Astrocyte of the hippocampus (primary cell): Measurements from ENCODE around the gene SEMA6B.

Experiments
- DNase-seq: peaks from one replicate; pipeline ENCODE4 v3.0.0; 2011; ENCODE audit warnings: low read depth, low spot score

Gene SEMA6B

DNA sequence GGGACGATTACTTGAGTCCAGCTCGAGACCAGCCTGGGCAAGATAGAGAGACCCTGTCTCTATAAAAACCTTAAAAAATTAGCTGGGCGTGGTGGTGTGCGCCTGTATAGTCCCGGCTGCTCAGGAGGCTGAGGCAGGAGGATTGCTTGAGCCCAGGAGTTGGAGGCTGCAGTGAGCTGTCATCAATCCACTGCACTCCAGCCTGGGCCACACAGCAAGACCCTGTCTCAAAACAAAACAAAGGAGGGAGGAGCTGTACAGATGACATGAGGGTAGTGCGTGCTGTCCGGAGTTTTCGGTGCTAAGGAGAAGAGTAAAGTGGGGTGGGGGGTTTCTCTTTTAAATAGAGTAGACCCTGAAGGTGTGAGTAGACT lies 64.8 kb downstream of the SEMA6B start:
- no peak for DNase-seq

DNA sequence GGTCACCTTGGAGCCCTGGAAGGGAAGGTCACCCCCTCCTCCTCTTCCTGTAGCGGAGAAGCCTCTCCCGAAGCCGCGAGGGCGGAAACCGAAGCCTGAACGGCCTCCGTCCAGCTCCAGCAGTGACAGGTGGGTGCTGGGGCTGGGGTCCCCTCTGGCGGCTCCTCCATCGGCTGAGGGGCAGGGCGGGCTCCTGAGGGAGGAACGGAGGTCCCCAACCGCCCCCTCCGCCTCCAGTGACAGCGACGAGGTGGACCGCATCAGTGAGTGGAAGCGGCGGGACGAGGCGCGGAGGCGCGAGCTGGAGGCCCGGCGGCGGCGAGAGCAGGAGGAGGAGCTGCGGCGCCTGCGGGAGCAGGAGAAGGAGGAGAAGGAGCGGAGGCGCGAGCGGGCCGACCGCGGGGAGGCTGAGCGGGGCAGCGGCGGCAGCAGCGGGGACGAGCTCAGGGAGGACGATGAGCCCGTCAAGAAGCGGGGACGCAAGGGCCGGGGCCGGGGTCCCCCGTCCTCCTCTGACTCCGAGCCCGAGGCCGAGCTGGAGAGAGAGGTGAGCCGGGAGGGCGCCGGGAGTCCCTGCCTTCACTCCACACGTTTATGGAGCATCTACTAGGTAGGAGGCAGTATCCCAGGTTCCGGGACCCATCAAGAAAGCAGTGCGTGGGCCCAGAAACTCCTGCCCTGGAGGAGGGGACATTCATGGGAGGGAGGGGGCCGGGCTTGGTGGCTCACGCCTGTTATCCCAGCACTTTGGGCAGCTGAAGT lies 65.4 kb downstream of the SEMA6B start:
- no peak for DNase-seq

DNA sequence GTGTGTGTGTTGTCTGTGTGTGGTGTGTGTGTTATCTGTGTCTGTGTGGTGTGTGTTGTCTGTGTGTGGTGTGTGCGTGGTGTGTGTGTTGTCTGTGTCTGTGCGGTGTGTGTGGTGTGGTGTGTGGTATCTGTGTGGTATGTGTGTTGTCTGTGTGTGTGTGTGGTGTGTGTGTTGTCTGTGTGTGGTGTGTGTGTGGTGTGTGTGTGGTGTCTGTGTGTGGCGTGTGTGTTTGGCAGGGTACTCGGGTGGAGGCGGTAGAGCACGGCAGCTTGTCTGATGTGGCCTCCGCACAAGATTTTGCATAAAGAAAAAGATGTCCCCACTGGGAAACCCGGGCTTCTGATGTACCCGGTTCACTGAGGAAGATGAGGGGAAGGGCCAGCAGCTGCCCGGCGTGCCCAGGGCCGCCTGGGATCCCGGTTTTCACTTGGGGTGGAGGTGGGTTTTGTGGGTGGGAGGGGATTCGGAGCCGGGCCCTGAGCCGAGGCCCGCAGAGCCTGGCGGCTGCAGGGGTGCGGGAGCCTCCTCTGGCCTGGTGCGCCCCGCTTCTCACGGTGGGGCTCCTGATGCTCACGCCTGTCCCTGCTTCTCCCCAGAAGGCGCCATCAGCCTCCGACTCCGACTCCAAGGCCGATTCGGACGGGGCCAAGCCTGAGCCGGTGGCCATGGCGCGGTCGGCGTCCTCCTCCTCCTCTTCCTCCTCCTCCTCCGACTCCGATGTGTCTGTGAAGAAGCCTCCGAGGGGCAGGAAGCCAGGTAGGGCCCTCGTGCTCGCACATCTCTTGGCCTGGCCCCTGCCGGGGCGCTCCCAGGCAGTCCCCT lies 66.2 kb downstream of the SEMA6B start:
- DNase-seq, result no peak
